HG02798 (cell line): ENCODE data around the gene CD9.
"Not testable (repeated sequence)": the region's sequence is repeated elsewhere in the genome, so short reads cannot be mapped to it uniquely, and the experiment has no call there.

ENCODE experiments used
- ATAC-seq: cut with Tn5 transposase; IDR thresholded peaks from one replicate; pipeline ENCODE4 v1.9.1; 2021; ENCODE audit warnings: mild to moderate bottlenecking; ENCODE audit not compliant: unreplicated experiment, poor library complexity

Gene CD9, protein sequence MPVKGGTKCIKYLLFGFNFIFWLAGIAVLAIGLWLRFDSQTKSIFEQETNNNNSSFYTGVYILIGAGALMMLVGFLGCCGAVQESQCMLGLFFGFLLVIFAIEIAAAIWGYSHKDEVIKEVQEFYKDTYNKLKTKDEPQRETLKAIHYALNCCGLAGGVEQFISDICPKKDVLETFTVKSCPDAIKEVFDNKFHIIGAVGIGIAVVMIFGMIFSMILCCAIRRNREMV

DNA sequence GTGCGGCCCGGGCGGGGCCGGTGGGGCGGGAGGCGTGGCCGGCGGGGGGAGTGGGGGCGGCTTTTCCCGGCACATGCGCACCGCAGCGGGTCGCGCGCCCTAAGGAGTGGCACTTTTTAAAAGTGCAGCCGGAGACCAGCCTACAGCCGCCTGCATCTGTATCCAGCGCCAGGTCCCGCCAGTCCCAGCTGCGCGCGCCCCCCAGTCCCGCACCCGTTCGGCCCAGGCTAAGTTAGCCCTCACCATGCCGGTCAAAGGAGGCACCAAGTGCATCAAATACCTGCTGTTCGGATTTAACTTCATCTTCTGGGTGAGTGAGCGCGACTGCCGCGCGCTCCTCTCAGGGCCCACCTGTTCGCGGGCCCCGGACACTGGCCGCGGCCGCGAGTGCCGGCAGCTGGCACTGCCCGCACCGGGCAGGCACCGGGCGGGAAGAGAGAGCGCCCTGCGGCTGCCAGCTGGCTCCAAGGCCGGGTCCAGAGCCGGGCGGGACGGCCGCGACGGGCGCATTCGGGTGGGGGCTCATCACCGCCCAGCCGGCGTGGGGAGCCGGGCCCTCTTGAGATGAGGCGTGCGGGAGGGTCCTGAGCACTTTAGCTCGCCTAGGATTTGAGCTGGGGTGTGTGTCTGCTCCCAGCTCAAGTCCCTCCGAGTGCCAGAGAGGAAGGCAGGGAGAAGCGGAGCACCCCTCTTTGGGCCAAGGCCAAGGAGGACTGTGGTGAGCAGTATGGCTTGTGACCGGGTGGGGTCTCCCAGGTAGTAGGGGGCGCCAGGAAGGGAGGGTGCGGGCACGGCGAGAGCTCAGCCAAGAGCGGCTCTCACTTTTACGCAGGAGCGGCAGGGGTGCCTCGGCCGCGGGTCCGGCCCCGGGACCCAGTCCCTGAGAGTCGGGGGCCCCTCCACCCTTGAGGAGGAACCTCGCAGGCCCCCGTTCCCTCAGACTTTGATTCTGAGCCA, at the start of gene CD9:
Gene CD9 (plus strand): TSS at position 145 of the 957 bp plus-strand sequence. CDS start 100 bp downstream, at position 245.
- ATAC-seq = no peak

DNA sequence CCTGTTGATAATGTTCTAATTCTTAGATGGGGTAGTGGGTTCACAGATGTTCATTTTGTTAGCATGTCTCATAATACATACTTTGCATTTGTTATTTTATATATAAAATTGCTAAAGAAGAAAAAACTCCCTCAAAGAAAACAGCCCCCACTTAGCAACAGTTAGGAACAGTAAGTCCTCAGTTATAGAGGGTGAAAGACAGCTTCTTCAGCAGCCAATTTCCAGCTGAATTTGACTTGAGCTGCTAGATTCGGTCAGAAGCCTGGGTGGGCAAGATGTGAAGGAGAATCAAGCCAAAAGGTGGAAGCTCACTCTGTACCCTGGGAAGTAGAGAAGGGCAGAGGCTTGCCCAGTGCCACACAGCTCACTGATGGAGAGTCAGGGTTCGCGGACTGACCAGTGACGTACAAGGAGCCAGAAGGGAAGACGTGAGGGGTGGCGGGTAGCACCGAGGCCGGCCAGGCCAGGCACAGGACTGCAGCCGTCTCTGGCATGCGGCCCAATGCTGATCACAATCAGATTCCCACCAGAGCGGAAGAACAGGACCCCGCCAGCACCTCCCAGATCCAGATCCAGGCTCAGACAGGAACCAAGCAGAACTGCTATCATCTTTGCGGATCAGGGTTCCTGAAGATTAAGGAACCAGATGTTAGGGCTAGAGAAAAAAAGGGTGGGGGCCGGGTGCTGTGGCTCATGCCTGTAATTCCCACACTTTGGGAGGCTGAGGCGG, 45.3 kb upstream of the CD9 start:
- ATAC-seq = no peak

DNA sequence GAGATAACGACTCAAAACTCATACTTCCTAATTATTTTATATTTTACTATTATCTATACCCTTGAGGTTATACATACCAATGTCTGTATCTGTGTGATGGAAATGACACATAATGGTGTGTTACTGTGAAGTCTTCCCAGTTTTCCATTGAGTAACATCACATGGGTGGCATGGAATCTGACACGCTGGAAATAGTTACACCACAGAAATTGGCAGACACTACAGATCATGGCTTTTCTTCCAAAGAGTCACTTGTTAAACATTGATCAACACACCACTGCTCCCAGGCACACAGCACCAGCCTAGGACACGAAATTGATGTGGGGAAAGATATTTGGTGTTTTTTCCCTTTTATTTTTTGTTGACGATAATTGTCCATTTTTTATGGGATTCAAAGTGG, 42.7 kb upstream of the CD9 start:
- ATAC-seq = no peak

DNA sequence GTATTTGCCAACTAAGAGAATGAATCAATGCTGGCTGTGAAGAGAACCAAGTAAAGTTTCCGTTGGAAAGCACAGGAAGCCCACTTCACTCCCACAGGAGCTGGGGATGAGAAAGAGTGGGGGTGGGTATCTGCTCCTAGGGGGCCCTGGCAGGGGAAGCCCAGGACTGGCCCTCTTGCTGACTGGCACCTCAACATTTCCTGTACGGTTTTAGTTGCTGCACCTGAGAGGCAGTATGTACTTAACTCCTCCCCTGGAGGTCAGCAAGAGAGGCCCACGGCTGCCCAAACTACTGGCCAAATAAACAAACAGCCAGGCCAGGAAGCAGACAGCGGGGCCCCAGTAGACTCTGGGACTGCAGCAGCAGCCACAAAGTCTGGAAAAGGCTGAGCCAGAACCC, 41.9 kb upstream of the CD9 start:
- ATAC-seq = no peak

DNA sequence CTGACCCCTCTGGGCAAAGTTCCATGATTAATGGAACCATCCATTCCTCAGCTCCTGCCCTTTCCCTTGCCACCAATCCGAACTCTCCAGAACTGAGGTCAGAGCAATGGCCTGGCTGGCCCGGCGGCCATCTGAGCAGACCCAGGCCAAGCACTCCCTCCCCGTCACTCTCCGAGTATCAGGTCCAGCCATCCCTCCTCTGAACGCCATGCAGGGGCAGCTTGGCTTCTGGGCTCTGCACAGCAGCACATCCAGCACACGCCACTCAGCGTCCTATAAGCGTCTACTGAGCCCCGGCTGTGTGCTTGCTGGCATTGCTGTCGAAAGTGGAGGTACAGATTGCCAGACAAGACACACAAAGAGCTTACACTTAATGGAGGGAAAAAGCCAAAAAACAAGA, 41.5 kb upstream of the CD9 start:
- ATAC-seq = no peak

DNA sequence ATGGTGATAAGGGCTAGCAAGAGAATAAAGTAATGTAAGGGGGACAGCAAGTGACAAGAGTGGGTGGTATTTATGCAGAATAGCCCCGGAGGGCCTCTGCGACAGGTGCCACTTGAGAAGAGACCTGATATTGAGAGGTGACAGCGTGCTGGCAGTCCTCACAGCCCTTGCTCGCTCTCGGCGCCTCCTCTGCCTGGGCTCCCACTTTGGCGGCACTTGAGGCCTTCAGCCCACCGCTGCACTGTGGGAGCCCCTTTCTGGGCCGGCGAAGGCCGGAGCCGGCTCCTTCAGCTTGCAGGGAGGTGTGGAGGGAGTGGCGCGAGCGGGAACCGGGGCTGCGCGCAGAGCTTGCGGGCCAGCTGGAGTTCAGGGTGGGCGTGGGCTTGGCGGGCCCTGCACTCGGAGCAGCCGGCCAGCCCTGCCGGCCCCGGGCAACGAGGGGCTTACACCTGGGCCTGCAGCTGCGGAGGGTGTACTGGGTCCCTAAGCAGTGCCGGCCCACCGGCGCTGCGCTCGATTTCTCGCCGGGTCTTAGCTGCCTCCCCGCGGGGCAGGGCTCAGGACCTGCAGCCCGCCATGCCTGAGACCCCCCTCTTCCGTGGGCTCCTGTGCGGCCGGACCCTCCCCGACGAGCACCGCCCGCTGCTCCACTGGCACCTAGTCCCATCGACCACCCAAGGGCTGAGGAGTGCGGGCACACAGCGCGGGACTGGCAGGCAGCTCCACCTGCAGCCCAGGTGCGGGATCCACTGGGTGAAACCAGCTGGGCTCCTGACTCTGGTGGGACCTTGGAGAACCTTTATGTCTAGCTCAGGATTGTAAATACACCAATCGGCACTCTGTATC, 40.8 kb upstream of the CD9 start:
- not testable (repeated sequence) for ATAC-seq

DNA sequence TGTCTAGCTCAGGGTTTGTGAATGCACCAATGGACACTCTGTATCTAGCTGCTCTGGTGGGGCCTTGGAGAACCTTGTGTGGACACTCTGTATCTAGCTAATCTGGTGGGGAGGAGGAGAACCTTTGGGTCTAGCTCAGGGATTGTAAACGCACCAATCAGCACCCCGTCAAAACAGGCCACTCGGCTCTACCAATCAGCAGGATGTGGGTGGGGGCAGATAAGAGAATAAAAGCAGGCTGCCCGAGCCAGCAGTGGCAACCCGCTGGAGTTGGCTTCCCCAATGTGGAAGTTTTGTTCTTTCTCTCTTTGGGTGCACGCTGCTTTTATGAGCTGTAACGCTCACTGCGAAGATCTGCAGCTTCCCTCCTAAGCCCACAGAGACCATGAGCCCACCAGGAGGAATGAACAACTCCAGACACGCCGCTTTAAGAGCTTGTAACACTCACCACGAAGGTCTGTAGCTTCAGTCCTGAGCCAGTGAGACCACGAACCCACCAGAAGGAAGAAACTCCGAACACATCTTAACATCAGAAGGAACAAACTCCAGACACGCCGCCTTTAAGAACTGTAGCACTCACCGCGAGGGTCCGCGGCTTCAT, 40.1 kb upstream of the CD9 start:
- not testable (repeated sequence) for ATAC-seq

DNA sequence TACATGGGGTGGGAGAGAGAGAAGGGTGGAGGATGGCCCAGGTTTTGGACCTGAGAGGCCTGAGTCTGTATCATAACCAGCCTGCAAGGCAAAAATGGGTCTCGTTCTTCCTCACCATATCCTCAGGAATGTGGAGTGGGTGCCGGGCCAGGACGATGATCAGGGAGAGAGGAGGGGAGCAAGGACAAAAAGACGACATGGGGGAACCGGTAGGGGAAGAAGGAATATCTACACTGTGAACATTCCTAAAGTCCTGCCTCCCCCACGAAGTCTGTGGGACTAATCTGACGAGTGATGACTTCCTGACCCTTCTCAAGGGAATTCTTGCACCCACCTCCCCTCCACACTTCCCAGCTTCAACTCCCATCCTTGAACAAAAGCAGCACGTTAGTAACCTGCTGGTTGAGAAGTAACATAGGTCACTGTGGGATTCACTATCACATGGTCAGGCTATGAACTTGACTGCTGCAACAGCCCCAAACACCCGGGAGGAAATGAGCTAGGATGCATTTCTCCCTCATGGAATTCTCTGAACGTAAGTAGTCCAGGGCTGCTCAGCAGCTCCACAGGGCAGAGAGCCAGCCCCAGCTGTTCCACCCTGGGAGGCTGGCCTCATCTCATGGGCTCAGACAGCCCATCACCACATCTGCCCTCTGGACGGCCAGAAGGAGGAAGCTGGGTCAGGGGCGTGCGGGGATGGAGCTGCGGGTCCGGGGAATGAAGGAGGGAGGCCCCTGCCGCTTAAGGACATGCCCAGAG, 38.9 kb upstream of the CD9 start:
- no peak for ATAC-seq

DNA sequence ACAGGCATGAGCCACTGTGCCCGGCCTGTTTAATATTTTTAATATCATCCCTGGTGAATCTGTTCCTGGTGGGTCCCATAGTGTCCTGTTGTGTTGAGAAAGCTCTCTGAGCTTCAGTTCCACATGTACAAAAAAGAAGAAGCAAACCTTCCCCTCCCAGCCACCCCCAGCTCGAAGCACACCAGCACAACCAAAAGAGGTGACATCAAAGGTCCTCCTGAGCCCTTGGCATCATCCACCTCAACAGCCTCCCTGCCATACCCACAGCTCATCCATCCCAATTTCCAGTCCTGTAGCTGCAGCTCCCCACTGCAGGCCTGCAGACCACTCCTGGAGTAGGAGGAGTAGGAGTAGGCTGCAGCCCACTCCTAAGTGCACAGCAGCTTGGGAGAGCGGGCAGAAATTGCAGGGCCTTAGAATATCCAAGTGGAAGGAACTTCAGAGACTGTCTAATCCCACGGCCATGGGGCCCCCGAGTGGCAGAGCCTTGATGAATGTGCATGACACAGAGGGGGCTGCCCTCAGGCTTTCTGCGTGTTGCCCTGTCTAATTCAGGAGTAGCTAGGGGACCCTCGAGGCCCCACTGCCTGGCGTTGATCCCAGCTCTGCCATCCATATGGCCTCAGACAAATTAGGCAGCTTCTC, 36.7 kb upstream of the CD9 start:
- ATAC-seq = no peak

DNA sequence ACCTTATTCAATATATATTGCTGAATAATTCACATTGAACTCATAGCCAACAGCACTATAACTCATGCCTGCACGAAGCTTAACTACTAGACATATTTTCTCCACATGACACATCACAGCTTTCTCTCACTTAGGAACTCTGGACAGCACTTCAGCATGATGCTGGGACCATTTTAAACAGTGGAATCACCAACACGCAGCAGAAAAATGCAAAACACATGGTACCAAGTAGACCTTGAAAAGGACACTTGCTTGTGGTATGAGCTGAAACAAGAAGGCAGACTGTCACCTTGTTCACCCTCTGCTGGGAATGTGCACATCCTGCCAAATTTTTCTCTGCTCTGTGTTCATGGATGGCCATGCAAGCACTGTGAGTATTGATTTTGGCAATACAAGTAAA, 34.8 kb upstream of the CD9 start:
- ATAC-seq = no peak

DNA sequence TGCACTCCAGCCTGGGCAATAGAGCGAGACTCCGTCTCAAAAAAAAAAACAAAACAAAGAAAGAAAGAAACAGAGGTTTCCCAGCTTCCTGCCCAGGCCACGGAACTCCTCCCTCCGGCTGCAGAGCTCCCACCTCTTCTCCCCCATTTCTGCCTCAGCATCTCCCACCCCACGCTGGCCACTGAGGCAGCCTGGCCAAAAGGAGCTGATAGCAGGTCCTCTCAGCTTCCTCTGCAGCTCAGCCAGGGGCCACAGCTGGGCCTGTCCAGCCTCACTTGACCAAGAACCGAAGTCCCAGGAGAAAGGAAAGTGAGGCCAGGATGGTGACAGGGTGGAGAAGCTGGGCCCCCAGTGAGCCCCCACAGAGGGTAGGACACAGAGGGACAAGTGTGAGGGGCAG, 33.4 kb upstream of the CD9 start:
- no peak for ATAC-seq

DNA sequence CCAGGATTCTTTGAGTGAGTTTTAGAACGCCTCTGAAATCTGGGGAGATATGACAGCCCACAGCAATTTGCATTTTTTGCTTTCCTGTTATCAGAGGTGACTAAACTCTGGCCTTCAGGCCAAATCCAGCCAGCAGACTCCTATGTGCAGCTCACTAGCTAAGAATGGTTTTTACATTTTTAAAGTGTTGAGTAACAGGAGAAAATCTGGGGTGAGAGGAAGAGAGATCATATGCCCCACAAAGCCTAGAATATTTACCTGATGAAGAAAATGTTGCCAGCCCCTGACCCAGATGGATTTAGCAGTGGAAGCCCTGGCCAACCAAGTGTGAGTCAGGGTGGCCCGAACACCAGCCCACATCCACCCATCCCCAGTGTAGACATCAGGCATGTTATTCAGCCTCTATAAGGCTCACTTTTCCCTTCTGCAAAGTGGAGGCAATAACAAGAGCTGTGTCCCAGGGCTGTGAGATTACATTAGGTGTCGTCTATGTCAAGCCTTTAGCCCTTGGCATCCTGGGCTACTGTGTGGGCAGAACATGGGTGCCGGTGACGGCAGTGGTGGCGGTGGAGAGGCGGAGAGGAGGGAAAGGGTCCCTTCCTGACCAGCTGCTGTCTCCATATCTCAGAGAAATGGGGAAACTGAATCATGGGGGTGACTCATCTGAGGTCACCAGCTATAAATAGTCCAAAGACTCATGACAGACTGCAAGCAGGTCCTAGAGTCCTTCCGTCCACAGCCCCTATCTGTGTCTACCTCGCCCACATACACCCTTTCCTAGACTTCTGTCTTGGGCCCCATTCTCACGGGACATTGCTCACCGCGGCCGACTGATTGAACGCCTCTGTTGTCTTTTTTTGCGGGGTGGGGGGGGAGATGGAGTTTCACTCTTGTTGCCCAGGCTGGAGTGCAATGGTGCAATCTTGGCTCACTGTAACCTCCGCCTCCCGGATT, 32.6 kb upstream of the CD9 start:
- ATAC-seq = peak; percentile 80

DNA sequence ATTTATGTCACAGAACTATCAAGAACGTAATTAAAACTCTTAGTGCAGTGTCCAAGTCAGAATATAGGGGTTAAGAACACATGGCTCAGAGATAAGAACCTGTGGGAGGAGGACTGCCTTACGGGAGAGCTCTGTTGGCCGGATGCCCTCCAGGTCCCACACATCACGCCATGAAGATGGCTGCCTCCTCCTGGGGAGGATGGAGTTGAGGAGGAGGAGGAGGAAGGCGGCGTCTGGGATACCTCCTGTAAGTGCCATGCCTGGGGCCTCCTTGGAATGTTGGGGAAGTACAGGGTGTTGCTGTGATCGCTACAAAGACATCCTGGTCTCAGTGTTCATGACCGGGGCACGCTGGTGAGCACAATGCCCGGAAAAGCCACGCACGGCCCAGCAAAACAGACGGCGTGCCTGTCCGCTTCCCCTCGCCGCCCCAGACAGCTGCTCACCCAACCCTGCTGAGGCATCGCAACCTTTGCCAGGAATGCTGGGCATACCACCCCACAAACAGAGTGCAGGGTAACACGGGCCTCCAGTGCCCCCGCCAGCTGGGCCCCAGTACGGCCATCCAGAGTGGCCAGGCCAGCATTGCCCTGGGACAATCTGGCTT, 28.7 kb upstream of the CD9 start:
- no peak for ATAC-seq

DNA sequence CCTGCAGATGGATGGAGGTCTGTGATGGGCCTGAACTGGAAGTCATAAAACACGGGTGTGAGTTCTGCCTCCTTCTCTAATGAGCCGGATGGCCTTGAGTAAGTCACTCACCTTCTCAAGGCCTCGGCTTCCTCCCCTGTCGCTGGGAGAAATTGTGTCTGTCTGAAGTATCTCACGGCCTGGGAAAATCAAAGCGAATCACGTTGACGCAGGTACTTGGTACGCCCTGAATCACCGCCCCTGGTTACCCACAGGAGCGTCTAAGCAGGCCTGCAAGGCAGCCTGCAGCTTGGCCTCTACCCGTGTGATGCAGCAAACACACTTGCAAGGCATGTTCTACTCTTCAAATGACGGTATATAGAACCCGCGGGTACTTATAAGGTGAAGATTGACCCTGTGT, 28.1 kb upstream of the CD9 start:
- ATAC-seq = no peak

DNA sequence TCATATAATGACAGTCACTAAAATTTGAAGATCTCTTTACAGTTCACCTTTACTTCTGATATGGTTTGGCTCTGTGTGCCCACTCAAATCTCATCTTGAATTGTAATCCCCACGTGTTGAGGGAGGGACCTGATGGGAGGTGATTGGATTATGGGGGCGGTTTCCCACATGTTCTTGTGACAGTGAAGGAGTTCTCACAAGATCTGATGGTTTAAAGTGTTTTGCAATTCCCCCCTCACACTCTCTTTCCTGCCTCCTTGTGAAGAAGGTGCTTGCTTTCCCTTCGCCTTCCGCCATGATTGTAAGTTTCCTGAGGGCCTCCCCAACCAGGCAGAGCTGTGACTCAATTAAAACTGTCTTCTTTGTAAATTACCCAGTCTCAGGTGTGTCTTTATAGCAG, 27.3 kb upstream of the CD9 start:
- ATAC-seq = no peak

DNA sequence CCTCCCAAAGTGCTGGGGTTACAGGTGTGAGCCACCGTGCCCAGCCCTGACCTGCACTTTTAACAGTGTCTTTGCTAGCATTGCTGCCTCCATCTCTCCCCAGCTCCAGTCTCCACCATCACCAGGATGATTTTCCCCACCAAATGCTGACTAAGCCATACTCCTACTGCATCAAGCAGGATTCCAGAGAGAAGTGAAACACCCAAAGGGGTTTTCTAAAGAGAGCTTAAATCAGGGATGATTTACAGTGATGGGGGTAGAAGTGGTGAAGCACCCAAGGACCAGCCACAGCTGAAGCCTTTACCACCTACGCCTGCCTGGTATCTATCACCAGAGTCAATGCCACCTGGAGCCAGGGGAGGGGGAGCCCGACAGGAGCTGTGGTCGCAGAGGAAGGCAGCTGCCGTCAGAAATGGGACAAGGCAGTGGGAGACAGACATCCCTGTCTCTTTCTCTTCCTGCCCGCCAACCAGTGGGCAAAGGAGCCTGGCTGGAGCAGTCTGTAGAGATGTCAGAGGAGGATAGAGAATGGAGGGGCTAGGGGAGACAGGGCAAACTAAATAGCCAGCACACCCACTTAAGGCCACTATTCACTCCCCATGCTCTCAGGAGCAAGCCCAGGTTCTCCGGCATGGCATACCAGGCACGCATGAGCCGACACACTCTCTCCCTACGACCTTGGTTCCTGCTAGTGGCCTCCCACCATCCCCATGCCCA, 22.4 kb upstream of the CD9 start:
- no peak for ATAC-seq
